GM23338 (cell line): ENCODE data around the gene FBXO33.

Experiments used
- CTCF ChIP-seq, 2 experiments: fragments of 200-600 bp in 1 of 2; sonication (generic) in 1 of 2; conservative IDR thresholded peaks; 2 replicates each; pipeline versions ENCODE4 v1.5.1 to v1.6.1; 2016 to 2017; ENCODE audit warnings: antibody characterized with exemption in 2 of 2, low read depth in 2 of 2, mild to moderate bottlenecking in 2 of 2, moderate library complexity in 1 of 2
- POLR2AphosphoS5 ChIP-seq: IDR thresholded peaks from 2 replicates; pipeline ENCODE4 v1.6.1; 2016; ENCODE audit warnings: antibody characterized with exemption, low read depth

DNA sequence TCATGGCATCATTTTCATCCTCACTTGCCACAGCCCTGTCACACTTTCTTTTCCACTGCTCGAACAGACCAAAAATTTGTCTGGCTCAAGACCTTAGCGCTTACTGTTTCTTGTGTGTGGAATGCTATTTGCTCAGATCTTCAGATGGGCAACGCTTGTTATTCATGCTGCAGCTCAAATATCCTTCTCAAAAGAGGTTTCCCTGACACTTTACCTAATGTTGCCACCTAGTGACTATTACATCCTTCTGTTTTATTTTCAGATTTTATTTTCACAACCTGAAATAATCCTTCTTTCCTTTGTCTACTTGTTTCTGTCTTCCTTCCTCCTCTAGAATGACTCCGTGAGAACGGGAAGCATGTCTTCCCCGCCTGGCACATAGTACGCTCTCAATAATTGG is 5.6 kb downstream of the FBXO33 start:
- TF ChIP-seq POLR2AphosphoS5 (no peak), CTCF (conservative IDR thresholded peaks at IDR 0.05; ENCODE audit: low read depth in 2 of 2) (peak; percentile 44 to 45)
